ENCODE data around the gene KRT40.

- TF ChIP-seq CTCF (IDR thresholded peaks at IDR 0.05) (no peak), POLR2A (IDR thresholded peaks at IDR 0.05) (no peak)
Measured at GRCh38 chr17:41019415-41019814, 35.3 kb upstream of the KRT40 start.
